NT2/D1 (cell line): ENCODE results near the gene NEURL4.

ENCODE experiments used
- DNase-seq: peaks from one replicate; pipeline ENCODE4 v3.0.0-alpha.2; 2011; ENCODE audit warnings: low read depth, low spot score
- H3K27me3 ChIP-seq: 2 replicates; pipeline ENCODE4 v1.6.0; 2011; ENCODE audit warnings: mild to moderate bottlenecking; ENCODE audit not compliant: insufficient read length, insufficient read depth
- H3K36me3 ChIP-seq: 2 replicates; pipeline ENCODE4 v1.6.1; 2011; ENCODE audit warnings: mild to moderate bottlenecking, low read length, mixed read lengths; ENCODE audit not compliant: insufficient read depth, insufficient read length
- H3K4me1 ChIP-seq: 2 replicates; pipeline ENCODE4 v1.5.1; 2011; ENCODE audit not compliant: insufficient read depth, insufficient read length
- H3K4me3 ChIP-seq: 2 replicates; pipeline ENCODE4 v1.5.1; 2011; ENCODE audit warnings: low read depth; ENCODE audit not compliant: insufficient read length
- H3K9ac ChIP-seq: 2 replicates; pipeline ENCODE4 v1.6.0; 2011; ENCODE audit warnings: low read depth; ENCODE audit not compliant: insufficient read length
- H3K9me3 ChIP-seq: 2 replicates; pipeline ENCODE4 v1.5.1; 2011; ENCODE audit warnings: mild to moderate bottlenecking, low read length; ENCODE audit not compliant: insufficient read depth
- SUZ12 ChIP-seq: IDR thresholded peaks from 2 replicates; pipeline ENCODE4 v1.6.1; 2011; ENCODE audit not compliant: insufficient read length, insufficient read depth; ENCODE audit errors: extremely low read depth
- YY1 ChIP-seq: IDR thresholded peaks from 2 replicates; pipeline ENCODE4 v1.6.1; 2011; ENCODE audit not compliant: insufficient read length, insufficient read depth
- ZNF274 ChIP-seq: IDR thresholded peaks from 2 replicates; pipeline ENCODE4 v1.6.1; 2011; ENCODE audit warnings: mild to moderate bottlenecking, low read depth, low read length

NEURL4 gene

DNA sequence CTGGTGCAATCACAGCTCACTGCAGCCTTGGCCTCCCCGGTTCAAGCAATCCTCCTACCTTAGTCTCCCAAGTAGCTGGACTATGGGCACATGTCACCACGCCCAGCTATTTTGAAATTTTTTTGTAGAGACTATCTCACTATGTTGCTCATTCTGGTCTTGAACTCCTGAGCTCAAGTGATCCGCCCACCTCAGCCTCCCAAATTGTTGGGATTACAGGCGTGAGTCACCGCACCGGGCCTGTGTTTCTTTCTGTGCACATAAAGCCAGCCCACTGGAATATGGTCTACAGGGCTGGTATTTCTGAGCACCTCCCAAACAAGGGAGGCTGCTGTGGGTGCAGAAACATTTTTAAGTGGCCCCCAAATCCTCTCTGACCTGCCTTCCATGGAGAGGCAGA is 34.2 kb upstream of the NEURL4 start:
- H3K27me3 ChIP-seq = no peaks in the 10 kb centered on the region
- H3K9ac ChIP-seq = no peak overlapping the region
- DNase-seq = no peak
- TF ChIP-seq ZNF274 (no peak), YY1 (no peak), SUZ12 (no peak)
- H3K4me1 ChIP-seq = no peaks in the 10 kb centered on the region
- H3K36me3 ChIP-seq = no peaks in the 10 kb centered on the region
- no peaks in the 10 kb centered on the region for H3K9me3 ChIP-seq
- no peak overlapping the region for H3K4me3 ChIP-seq

- H3K27me3 ChIP-seq = no peaks in the 10 kb centered on the region
- no peak for DNase-seq
- no peaks in the 10 kb centered on the region for H3K9me3 ChIP-seq
- no peaks in the 10 kb centered on the region for H3K4me1 ChIP-seq
- H3K4me3 ChIP-seq = no peak overlapping the region
- no peak overlapping the region for H3K9ac ChIP-seq
- H3K36me3 ChIP-seq = no peaks in the 10 kb centered on the region
- no peak for TF ChIP-seq YY1
- no peak for TF ChIP-seq ZNF274
- no peak for TF ChIP-seq SUZ12
These were observed 32.8 kb upstream of the NEURL4 start for GRCh38 chr17:7361906-7362305.

DNA sequence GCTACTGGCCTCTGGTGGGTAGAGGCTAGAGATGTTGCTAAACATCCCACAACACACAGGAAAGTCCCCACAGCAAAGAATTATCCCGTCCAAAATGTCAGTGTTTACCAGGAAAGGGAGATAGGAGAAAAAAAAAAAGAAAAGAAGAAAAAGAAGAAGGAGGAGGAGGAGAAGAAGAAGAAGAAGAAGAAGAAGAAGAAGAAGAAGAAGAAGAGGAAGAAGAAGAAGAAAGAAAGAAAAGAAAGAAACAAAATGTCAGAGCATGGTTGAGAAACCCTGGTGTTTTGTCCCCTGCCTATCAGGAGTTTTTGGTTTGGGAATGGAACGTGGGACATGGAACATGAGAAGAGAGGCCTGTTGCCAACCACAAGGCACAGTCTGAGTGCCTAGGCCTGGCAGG is 28.2 kb upstream of the NEURL4 start:
- Histone ChIP-seq H3K9ac (no peak overlapping the region), H3K27me3 (peaks cover 4% of the 10 kb centered on the region)

DNA sequence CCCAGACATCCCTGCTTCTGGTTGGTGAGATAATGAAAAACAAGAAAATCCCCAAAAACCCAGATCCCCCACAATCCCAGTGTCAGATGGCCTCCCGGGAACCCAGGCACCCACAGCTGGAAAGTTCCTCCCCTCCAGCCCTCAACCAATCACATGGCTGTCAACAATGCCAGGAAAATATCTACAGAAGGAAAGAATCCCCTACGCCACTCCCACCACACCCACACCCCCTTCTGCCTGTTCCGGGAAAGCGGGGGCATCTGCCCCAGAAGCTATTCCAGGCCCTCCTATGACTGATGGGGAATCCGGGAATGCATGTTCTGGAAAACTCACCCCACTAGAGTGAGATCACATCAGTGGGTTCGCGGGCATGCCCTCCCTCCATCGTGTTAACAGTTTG is 27.6 kb upstream of the NEURL4 start:
- no peak overlapping the region for H3K4me3 ChIP-seq
- TF ChIP-seq YY1 (no peak), ZNF274 (no peak), SUZ12 (no peak)
- H3K9ac ChIP-seq = no peak overlapping the region
- no peaks in the 10 kb centered on the region for H3K9me3 ChIP-seq
- peaks cover 10% of the 10 kb centered on the region for H3K4me1 ChIP-seq
- H3K27me3 ChIP-seq = peaks cover 4% of the 10 kb centered on the region
- H3K36me3 ChIP-seq = no peaks in the 10 kb centered on the region
- DNase-seq = no peak

More for the DNA sequence above, 28.2 kb upstream of the NEURL4 start:
- H3K36me3 ChIP-seq = no peaks in the 10 kb centered on the region
- H3K4me3 ChIP-seq = no peak overlapping the region
- TF ChIP-seq SUZ12 (no peak), YY1 (no peak), ZNF274 (no peak)
- H3K9me3 ChIP-seq = no peaks in the 10 kb centered on the region
- H3K4me1 ChIP-seq = peaks cover 10% of the 10 kb centered on the region
- DNase-seq = no peak

GRCh38 chr17:7356072-7356549 is 27.0 kb upstream of the NEURL4 start:
- peak; percentile 75 for DNase-seq
- H3K9ac ChIP-seq = peak overlapping the region; percentile 61
- no peak for TF ChIP-seq YY1
- no peak for TF ChIP-seq SUZ12
- no peak for TF ChIP-seq ZNF274
- H3K27me3 ChIP-seq = peaks cover 4% of the 10 kb centered on the region
- no peaks in the 10 kb centered on the region for H3K9me3 ChIP-seq
- H3K36me3 ChIP-seq = no peaks in the 10 kb centered on the region
- peaks cover 10% of the 10 kb centered on the region for H3K4me1 ChIP-seq
- H3K4me3 ChIP-seq = peak overlapping the region; percentile 11

DNA sequence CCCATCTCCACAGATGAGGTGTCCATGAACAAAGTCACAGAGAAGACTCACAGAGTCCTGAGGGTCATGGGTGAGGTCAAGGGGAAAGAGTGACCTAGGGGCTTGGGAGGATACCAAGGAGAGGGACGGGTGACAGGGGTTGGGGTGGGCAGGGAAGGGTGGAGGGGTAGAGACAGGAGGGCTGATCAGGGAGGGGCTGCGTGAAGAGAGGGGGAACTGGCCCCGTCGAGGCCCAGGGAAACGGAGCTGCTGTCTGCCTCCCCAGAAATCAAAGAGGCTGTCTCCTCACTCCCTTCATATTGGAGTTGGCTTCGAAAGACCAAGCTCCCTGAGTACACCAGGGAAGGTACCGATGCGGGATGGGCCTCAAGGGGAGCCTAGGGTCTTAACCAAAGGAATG is 26.4 kb upstream of the NEURL4 start:
- Histone ChIP-seq H3K9me3 (no peaks in the 10 kb centered on the region), H3K27me3 (peaks cover 4% of the 10 kb centered on the region), H3K9ac (no peak overlapping the region), H3K4me3 (no peak overlapping the region), H3K4me1 (peaks cover 10% of the 10 kb centered on the region), H3K36me3 (no peaks in the 10 kb centered on the region)
- no peak for DNase-seq
- TF ChIP-seq ZNF274 (no peak), SUZ12 (no peak), YY1 (no peak)

- no peak for DNase-seq
- H3K9me3 ChIP-seq = no peaks in the 10 kb centered on the region
- H3K9ac ChIP-seq = no peak within 1 kb of the TSS
- no peak for TF ChIP-seq YY1
- TF ChIP-seq SUZ12 = no peak
- peaks cover 4% of the 10 kb centered on the region for H3K27me3 ChIP-seq
- no peak within 1 kb of the TSS for H3K4me3 ChIP-seq
- H3K4me1 ChIP-seq = peaks cover 10% of the 10 kb centered on the region
- no peaks in the 10 kb centered on the region for H3K36me3 ChIP-seq
These were observed 25.9 kb upstream of the NEURL4 start, which contains the start of gene TMEM95 for GRCh38 chr17:7355053-7355452. Gene TMEM95, plus strand, starts transcription at chr17:7355156. Its CDS starts 49 bp downstream, at chr17:7355205.

GRCh38 chr17:7354262-7354843 is 25.2 kb upstream of the NEURL4 start:
- Histone ChIP-seq H3K9ac (no peak overlapping the region), H3K4me1 (peaks cover 14% of the 10 kb centered on the region), H3K36me3 (no peaks in the 10 kb centered on the region), H3K4me3 (no peak overlapping the region), H3K27me3 (peaks cover 4% of the 10 kb centered on the region), H3K9me3 (no peaks in the 10 kb centered on the region)
- DNase-seq = no peak
- TF ChIP-seq YY1 (no peak), ZNF274 (no peak), SUZ12 (no peak)
